ENCODE results near the gene PPHLN1. TPM values are rescaled to one million over a fixed set of nuclear protein-coding genes. Genes with fewer than 3 reads are reported as not detected.

PPHLN1 gene
- total and polyA plus RNA-seq, 2 donors (not counting 1 experiment from before 2014, with no cell fraction given) = 48.8 to 104 TPM

GRCh38 chr12:42325326-42325652 is 678 bp upstream of the PPHLN1 start:
- Histone ChIP-seq H3K4me2 (replicated peaks; ENCODE audit: low read depth, low read length, poor library complexity, severe bottlenecking) (peak overlapping the region; percentile 78), H3K36me3 (replicated peaks in 1 of 2; ENCODE audit: control extremely low read depth in 1 of 2, control insufficient read depth in 1 of 2, extremely low read depth in 1 of 2, insufficient read depth in 2 of 2, low read length in 1 of 2) (peaks cover 0 to 3% of the 10 kb centered on the region in 2 experiments), H3K4me1 (ENCODE audit: control insufficient read depth in 2 of 2, insufficient read depth in 2 of 2, low read length in 2 of 2) (peaks cover 29 to 38% of the 10 kb centered on the region in 2 donors), H4K20me1 (ENCODE audit: control insufficient read depth, insufficient read depth, low read length, poor library complexity, severe bottlenecking) (peaks cover 27% of the 10 kb centered on the region), H3K9me3 (ENCODE audit: control extremely low read depth in 1 of 3, control insufficient read depth in 2 of 3, insufficient read depth in 1 of 3, low read length in 2 of 3) (no peaks in the 10 kb centered on the region), H3K27ac (ENCODE audit: low read length in 2 of 2) (peak overlapping the region in 1 of 2 donors; percentile 92), H3K27me3 (replicated peaks in 1 of 4; ENCODE audit: control extremely low read depth in 1 of 4, control insufficient read depth in 3 of 4, insufficient read depth in 4 of 4, low read length in 3 of 4) (no peaks in the 10 kb centered on the region), H3K79me2 (ENCODE audit: control insufficient read depth, insufficient read depth, low read length) (peaks cover 52% of the 10 kb centered on the region), H3K4me3 (ENCODE audit: control extremely low read depth in 1 of 5, extremely low read depth in 1 of 5, insufficient read depth in 1 of 5, low read depth in 2 of 5, low read length in 4 of 5) (peak overlapping the region; percentile 60 to 98 (median 84)), H3K9ac (ENCODE audit: low read length) (peak overlapping the region; percentile 84), H2AFZ (ENCODE audit: insufficient read depth, low read depth, low read length, poor library complexity, severe bottlenecking) (peak overlapping the region; percentile 81)
- H3K4me1 Mint-ChIP-seq = peaks cover 47% of the 10 kb centered on the region
- DNase-seq (no peak), ATAC-seq (ENCODE audit: low read depth) (no peak)
- intact Hi-C loops (cut with micrococcal nuclease) = loop anchor here (5.0 to 10.0 kb wide), 2 partner anchors 142 to 1430 kb away; partner anchors contain the start of genes IRAK4 and PUS7L
- peak overlapping the region; percentile 95 for H3K4me3 Mint-ChIP-seq
- CTCF ChIA-PET = interaction anchor here (1.0 kb wide), 2 partner anchors 180 to 300 kb away, joined by 3 read pairs; partner anchors contain the start of gene GXYLT1
- TF ChIP-seq EZH2 (IDR thresholded peaks at IDR 0.05; ENCODE audit: borderline replicate concordance, insufficient read depth, low read depth, low read length, poor library complexity, severe bottlenecking) (no peak), CTCF (IDR thresholded peaks at IDR 0.05) (no peak)
- POLR2A ChIA-PET = no interaction called here
- no CpG with 5 or more reads among the region's 7 CpGs for WGBS (ENCODE audit: insufficient coverage)
- H3K9me3 Mint-ChIP-seq (ENCODE audit: insufficient read depth) = no peaks in the 10 kb centered on the region
- H3K27me3 Mint-ChIP-seq = no peaks in the 10 kb centered on the region
- H3K27ac Mint-ChIP-seq = peak overlapping the region; percentile 96

GRCh38 chr12:42326541-42327226 is 717 bp downstream of the PPHLN1 start:
- ChIA-PET POLR2A (interaction anchor here (0.6 kb wide), 2 partner anchors 87 to 157 kb away, joined by 3 to 5 read pairs; no protein-coding TSS in a partner anchor), CTCF (interaction anchor here (0.6 to 1.5 kb wide), 2 partner anchors 45 to 90 kb away, joined by 3 to 4 read pairs; no protein-coding TSS in a partner anchor)
- peaks cover 31 to 39% of the 10 kb centered on the region in 2 donors for H3K4me1 ChIP-seq (ENCODE audit: control insufficient read depth in 2 of 2, insufficient read depth in 2 of 2, low read length in 2 of 2)
- ATAC-seq (ENCODE audit: low read depth) (peak; percentile 6), DNase-seq (peak; percentile 52)
- Mint-ChIP-seq H3K4me1 (peaks cover 61% of the 10 kb centered on the region), H3K27me3 (no peaks in the 10 kb centered on the region), H3K27ac (peak overlapping the region; percentile 96), H3K9me3 (ENCODE audit: insufficient read depth) (no peaks in the 10 kb centered on the region), H3K4me3 (peak overlapping the region; percentile 95)
- H3K27me3 ChIP-seq (replicated peaks in 1 of 4; ENCODE audit: control extremely low read depth in 1 of 4, control insufficient read depth in 3 of 4, insufficient read depth in 4 of 4, low read length in 3 of 4) = no peaks in the 10 kb centered on the region
- WGBS (ENCODE audit: insufficient coverage) = 10% methylated on average over 12 of the region's 13 CpGs
- peak overlapping the region; percentile 60 to 98 (median 84) for H3K4me3 ChIP-seq (ENCODE audit: control extremely low read depth in 1 of 5, extremely low read depth in 1 of 5, insufficient read depth in 1 of 5, low read depth in 2 of 5, low read length in 4 of 5)
- peak overlapping the region; percentile 81 for H2AFZ ChIP-seq (ENCODE audit: insufficient read depth, low read depth, low read length, poor library complexity, severe bottlenecking)
- H3K9me3 ChIP-seq (ENCODE audit: control extremely low read depth in 1 of 3, control insufficient read depth in 2 of 3, insufficient read depth in 1 of 3, low read length in 2 of 3) = no peaks in the 10 kb centered on the region
- peaks cover 0 to 1% of the 10 kb centered on the region in 2 experiments for H3K36me3 ChIP-seq (replicated peaks in 1 of 2; ENCODE audit: control extremely low read depth in 1 of 2, control insufficient read depth in 1 of 2, extremely low read depth in 1 of 2, insufficient read depth in 2 of 2, low read length in 1 of 2)
- TF ChIP-seq EZH2 (IDR thresholded peaks at IDR 0.05; ENCODE audit: borderline replicate concordance, insufficient read depth, low read depth, low read length, poor library complexity, severe bottlenecking) (no peak), CTCF (IDR thresholded peaks at IDR 0.05) (no peak)
- peak overlapping the region; percentile 78 for H3K4me2 ChIP-seq (replicated peaks; ENCODE audit: low read depth, low read length, poor library complexity, severe bottlenecking)
- H3K9ac ChIP-seq (ENCODE audit: low read length) = peak overlapping the region; percentile 84
- peaks cover 65% of the 10 kb centered on the region for H3K79me2 ChIP-seq (ENCODE audit: control insufficient read depth, insufficient read depth, low read length)
- intact Hi-C loops (cut with micrococcal nuclease) = loop anchor here (1.0 to 10.0 kb wide), 6 partner anchors 88 to 1480 kb away; partner anchors contain the start of genes GXYLT1, IRAK4, PUS7L and TWF1
- peaks cover 37% of the 10 kb centered on the region for H4K20me1 ChIP-seq (ENCODE audit: control insufficient read depth, insufficient read depth, low read length, poor library complexity, severe bottlenecking)
- H3K27ac ChIP-seq (ENCODE audit: low read length in 2 of 2) = peak overlapping the region; percentile 64 to 92

Measured in B cell (primary cell).